Karpas-422 (cell line): Measurements from ENCODE around the gene GBP5. TPM values are rescaled to one million over a fixed set of nuclear protein-coding genes. Genes with fewer than 3 reads are reported as not detected.

ENCODE experiments used
- DNase-seq: peaks from one replicate; pipeline ENCODE4 v3.0.0-alpha.2; 2015
- H2AFZ ChIP-seq: fragments of 200-600 bp; sonication (generic); 2 replicates; pipeline ENCODE4 v1.6.1; 2014; ENCODE audit warnings: antibody characterized with exemption, low read length, mixed read lengths
- H3K27ac ChIP-seq: fragments of 200-600 bp; sonication (generic); 2 replicates; pipeline ENCODE4 v1.5.1; 2014; ENCODE audit warnings: mild to moderate bottlenecking, low read length, moderate library complexity
- H3K27me3 ChIP-seq: fragments of 200-600 bp; sonication (generic); 2 replicates; pipeline ENCODE4 v1.6.1; 2014; ENCODE audit warnings: low read length, mixed read lengths
- H3K36me3 ChIP-seq: fragments of 200-600 bp; sonication (generic); 2 replicates; pipeline ENCODE4 v1.6.1; 2014; ENCODE audit warnings: low read length, mixed read lengths; ENCODE audit not compliant: insufficient read depth
- H3K4me1 ChIP-seq: fragments of 200-600 bp; sonication (generic); 2 replicates; pipeline ENCODE4 v1.6.1; 2014; ENCODE audit warnings: mild to moderate bottlenecking, low read length, mixed read lengths
- H3K4me2 ChIP-seq: fragments of 200-600 bp; sonication (generic); 2 replicates; pipeline ENCODE4 v1.6.1; 2014; ENCODE audit warnings: low read length, low read depth, mild to moderate bottlenecking; ENCODE audit not compliant: poor library complexity, severe bottlenecking
- H3K4me3 ChIP-seq: fragments of 200-600 bp; sonication (generic); 2 replicates; pipeline ENCODE4 v1.5.1; 2014; ENCODE audit warnings: mild to moderate bottlenecking, antibody characterized with exemption, low read length, mixed read lengths
- H3K79me2 ChIP-seq: fragments of 200-600 bp; sonication (generic); 2 replicates; pipeline ENCODE4 v1.6.1; 2014; ENCODE audit warnings: mild to moderate bottlenecking, low read length, mixed read lengths
- H3K9ac ChIP-seq: fragments of 200-600 bp; sonication (generic); 2 replicates; pipeline ENCODE4 v1.6.0; 2014; ENCODE audit warnings: low read length
- H3K9me2 ChIP-seq: fragments of 200-600 bp; sonication (generic), shearing (Covaris generic); replicated peaks from 2 replicates; pipeline ENCODE4 v1.6.0; 2014; ENCODE audit warnings: mild to moderate bottlenecking, low read length, moderate library complexity; ENCODE audit not compliant: insufficient read depth
- H3K9me3 ChIP-seq: fragments of 300-700, 200-600 bp; sonication (generic); 2 replicates; pipeline ENCODE4 v1.6.1; 2014; ENCODE audit warnings: low read length, mixed read lengths
- H4K20me1 ChIP-seq: fragments of 200-600 bp; sonication (generic); 2 replicates; pipeline ENCODE4 v1.6.1; 2014; ENCODE audit warnings: mild to moderate bottlenecking, antibody characterized with exemption, low read length, low read depth; ENCODE audit not compliant: insufficient read depth
- total RNA-seq: library from RNA; depleted of rRNA; stranded (reverse); fragments of >200 nt; shearing (Covaris generic); gene quantifications from 2 replicates; pipeline ENCODE4 v1.2.3, GENCODE V29; 2014; ENCODE audit warnings: low replicate concordance

GBP5 gene
- total RNA-seq, 1 experiment from 2014 or later = not detected

DNA sequence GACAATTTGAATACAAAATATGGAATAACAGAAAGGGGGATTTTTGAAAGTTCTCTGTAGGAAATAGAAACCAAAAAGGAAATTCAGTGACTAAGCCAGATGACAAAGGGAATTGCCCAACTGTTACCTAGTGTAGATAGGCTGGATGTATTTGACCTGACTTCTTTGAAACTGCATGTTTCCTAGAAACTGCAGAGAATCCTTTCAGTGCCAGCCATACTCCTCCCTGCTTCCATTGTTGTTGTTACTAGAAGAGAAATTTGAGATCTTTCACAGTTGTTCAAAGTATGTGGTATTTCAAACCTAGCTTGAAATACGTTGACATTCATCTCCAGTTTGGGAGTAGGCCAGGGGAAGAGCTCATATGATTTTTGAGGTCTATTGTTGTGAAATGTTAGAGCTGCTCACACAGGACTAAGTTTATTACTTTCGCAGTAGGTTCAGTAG is 1.8 kb upstream of the GBP5 start:
- H3K27ac ChIP-seq = no peak overlapping the region
- H3K9ac ChIP-seq = no peak overlapping the region
- H3K4me3 ChIP-seq = no peak overlapping the region
- H3K4me1 ChIP-seq = no peaks in the 10 kb centered on the region
- no peaks in the 10 kb centered on the region for H3K79me2 ChIP-seq
- no peak for DNase-seq
- no peaks in the 10 kb centered on the region for H3K9me2 ChIP-seq
- H4K20me1 ChIP-seq = no peaks in the 10 kb centered on the region
- H3K9me3 ChIP-seq = no peaks in the 10 kb centered on the region
- no peaks in the 10 kb centered on the region for H3K27me3 ChIP-seq
- no peak overlapping the region for H2AFZ ChIP-seq
- no peak overlapping the region for H3K4me2 ChIP-seq
- H3K36me3 ChIP-seq = no peaks in the 10 kb centered on the region

DNA sequence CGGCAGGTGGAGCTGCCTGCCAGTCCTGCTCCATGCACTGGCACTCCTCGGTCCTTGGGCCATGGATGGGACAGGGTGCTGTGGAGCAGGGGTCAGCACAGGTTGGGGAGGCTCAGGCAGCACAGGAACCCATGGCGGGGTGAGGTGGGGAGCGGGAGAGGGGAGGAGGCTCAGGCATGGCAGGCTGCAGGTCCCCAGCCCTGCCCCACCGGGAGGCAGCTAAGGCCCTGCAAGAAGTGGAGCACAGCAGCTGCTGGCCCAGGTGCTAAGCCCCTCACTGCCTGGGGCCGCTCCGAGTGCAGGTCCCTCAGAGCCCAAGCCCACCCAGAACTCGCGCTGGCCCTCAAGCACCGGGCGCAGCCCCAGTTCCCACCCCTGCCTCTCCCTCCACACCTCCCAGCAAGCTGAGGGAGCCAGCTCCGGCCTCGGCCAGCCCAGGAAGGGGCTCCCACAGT is 691 bp upstream of the GBP5 start:
- Histone ChIP-seq H3K4me1 (no peaks in the 10 kb centered on the region), H3K9ac (no peak overlapping the region), H3K36me3 (no peaks in the 10 kb centered on the region), H2AFZ (no peak overlapping the region), H3K4me3 (no peak overlapping the region), H4K20me1 (no peaks in the 10 kb centered on the region), H3K79me2 (no peaks in the 10 kb centered on the region), H3K4me2 (no peak overlapping the region), H3K9me3 (no peaks in the 10 kb centered on the region), H3K27me3 (no peaks in the 10 kb centered on the region), H3K27ac (no peak overlapping the region), H3K9me2 (no peaks in the 10 kb centered on the region)
- no peak for DNase-seq

DNA sequence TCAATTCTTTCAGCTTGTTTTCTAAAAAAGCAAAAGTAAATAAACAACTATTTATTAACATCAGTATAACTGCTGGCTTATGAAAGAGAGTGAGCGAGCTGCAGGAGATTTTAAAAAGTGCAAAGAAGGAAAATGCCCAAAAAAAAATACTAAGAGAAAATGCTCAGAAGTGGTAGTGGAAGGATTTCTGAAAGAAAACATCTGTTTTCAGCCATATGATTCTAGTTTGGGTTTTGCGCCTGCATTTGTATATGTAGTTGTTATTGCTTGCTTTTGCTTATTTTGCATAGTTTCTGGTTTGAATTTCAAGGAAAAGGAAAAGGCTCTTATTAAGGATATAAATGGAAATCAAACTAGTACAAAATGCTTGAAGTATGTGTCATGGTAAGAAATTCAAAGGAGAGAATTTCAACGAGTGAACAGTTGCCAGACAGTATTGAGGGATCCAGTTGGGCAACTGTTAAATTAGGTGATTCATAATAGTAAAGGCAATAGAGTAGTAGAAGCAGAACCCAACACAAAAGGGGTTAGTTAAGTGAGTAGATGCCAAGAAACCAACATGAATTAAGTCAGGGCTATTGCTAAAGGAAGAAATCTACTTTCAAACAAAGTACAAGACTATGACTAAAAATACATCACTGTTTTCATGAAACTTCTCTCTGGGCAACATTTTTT is 1.2 kb downstream of the GBP5 start:
- no peak overlapping the region for H3K9ac ChIP-seq
- no peaks in the 10 kb centered on the region for H3K9me3 ChIP-seq
- H3K27ac ChIP-seq = no peak overlapping the region
- H3K79me2 ChIP-seq = no peaks in the 10 kb centered on the region
- no peaks in the 10 kb centered on the region for H3K4me1 ChIP-seq
- H3K9me2 ChIP-seq = no peaks in the 10 kb centered on the region
- H3K27me3 ChIP-seq = no peaks in the 10 kb centered on the region
- H4K20me1 ChIP-seq = no peaks in the 10 kb centered on the region
- H3K4me3 ChIP-seq = no peak overlapping the region
- no peak for DNase-seq
- no peak overlapping the region for H3K4me2 ChIP-seq
- H2AFZ ChIP-seq = no peak overlapping the region
- H3K36me3 ChIP-seq = no peaks in the 10 kb centered on the region

DNA sequence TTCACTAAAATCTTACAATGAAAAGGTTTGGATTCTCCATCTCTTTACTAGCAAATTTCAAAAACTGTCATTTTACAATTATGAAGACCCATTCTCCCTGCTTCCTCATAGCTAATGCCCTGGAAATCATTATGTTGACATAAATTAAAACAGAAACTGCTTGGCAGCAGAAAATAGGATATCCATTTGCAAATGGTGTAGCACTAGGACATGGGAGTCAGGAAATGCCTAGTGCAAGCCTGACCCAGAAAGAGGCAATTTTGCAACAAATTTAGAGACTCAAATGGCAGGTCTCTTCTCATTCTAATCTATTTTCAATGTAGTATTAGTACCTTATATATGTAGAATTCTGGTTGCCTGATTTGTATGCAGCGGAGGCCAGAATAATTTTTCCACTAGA is 2.2 kb downstream of the GBP5 start:
- Histone ChIP-seq H3K4me3 (no peak overlapping the region), H2AFZ (no peak overlapping the region), H3K4me1 (no peaks in the 10 kb centered on the region), H3K9me2 (no peaks in the 10 kb centered on the region), H3K79me2 (no peaks in the 10 kb centered on the region), H3K4me2 (no peak overlapping the region), H3K9ac (no peak overlapping the region), H4K20me1 (no peaks in the 10 kb centered on the region), H3K27me3 (no peaks in the 10 kb centered on the region), H3K9me3 (no peaks in the 10 kb centered on the region), H3K36me3 (no peaks in the 10 kb centered on the region), H3K27ac (no peak overlapping the region)
- DNase-seq = no peak

DNA sequence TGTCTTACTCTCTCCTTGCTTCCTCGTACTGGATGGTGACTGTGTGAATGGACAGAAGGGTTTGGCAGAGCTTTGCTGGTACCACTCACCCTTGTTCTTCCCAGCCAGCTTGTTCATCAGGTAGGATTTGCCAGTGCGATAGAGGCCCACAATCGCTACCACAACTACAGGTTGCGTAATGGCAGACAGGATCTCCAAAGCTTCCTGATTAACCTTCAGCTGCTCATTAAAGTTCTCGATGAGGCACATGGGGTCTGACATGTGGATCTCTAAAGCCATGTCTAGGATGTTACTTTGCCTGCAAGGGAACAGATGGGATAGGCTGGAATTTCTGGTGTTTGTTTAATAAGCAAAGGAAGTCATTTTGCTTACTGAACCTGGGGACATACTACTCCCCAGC is 3.4 kb downstream of the GBP5 start:
- H3K9me2 ChIP-seq = no peaks in the 10 kb centered on the region
- H3K79me2 ChIP-seq = no peaks in the 10 kb centered on the region
- no peaks in the 10 kb centered on the region for H3K4me1 ChIP-seq
- no peak overlapping the region for H2AFZ ChIP-seq
- H3K27me3 ChIP-seq = no peaks in the 10 kb centered on the region
- H4K20me1 ChIP-seq = no peaks in the 10 kb centered on the region
- no peak overlapping the region for H3K9ac ChIP-seq
- H3K4me2 ChIP-seq = no peak overlapping the region
- no peaks in the 10 kb centered on the region for H3K9me3 ChIP-seq
- H3K36me3 ChIP-seq = no peaks in the 10 kb centered on the region
- no peak for DNase-seq
- H3K27ac ChIP-seq = no peak overlapping the region
- no peak overlapping the region for H3K4me3 ChIP-seq

DNA sequence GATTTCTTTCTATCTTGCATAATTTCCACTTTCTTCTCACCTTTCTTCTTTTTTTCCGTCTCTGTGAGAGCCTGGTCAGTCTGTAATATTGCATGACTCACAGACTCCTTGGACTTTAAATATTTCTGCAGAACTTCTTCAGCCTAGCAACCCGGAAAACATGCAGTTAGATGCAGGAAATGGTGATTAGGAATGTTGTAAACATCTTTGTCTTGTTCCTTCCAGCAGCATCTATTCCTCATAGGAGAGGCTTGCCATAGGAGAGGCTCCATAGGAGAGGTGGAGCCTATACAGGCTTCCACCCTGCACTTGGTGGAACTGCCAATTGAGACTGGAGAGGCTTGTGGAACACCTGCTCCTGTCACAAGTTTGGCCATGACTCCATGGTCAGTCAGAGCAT is 10.0 kb downstream of the GBP5 start:
- no peak overlapping the region for H3K27ac ChIP-seq
- no peaks in the 10 kb centered on the region for H3K36me3 ChIP-seq
- no peaks in the 10 kb centered on the region for H3K4me1 ChIP-seq

DNA sequence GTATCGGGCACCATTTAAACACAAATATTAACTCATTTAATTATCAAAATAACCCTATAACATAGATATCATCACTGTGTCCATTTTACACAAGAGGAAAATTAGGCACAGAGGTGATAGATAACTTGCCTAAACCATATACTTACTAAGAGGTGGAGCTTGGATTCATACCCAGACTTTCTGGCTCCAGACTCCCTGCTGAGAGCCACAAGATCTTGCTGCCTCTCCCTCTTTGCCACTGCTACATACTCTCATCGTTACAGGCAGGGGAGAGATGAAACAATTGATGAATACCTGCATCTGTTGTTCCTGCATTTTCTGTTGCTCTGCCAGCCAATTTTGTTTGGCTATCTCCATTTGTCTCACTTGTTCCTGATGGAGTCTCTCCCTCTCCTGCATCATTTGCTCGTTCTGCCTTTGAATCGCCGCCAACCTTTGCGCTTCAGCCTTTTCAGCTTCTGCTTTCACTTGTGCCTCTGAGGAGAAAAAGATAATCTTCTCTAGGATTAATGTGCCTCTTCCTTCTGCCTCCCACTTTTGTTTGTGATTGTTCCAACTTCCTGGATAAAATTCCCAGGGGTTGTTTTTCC is 10.6 kb downstream of the GBP5 start:
- H3K9me2 ChIP-seq = no peaks in the 10 kb centered on the region
- H4K20me1 ChIP-seq = no peaks in the 10 kb centered on the region
- H3K27me3 ChIP-seq = no peaks in the 10 kb centered on the region
- H3K4me2 ChIP-seq = no peak overlapping the region
- DNase-seq = no peak
- no peak overlapping the region for H3K9ac ChIP-seq
- H3K4me3 ChIP-seq = no peak overlapping the region
- no peak overlapping the region for H2AFZ ChIP-seq
- no peak overlapping the region for H3K27ac ChIP-seq
- H3K9me3 ChIP-seq = no peaks in the 10 kb centered on the region
- H3K36me3 ChIP-seq = no peaks in the 10 kb centered on the region
- no peaks in the 10 kb centered on the region for H3K79me2 ChIP-seq
- no peaks in the 10 kb centered on the region for H3K4me1 ChIP-seq

More for the DNA sequence above, 10.0 kb downstream of the GBP5 start:
- H3K9ac ChIP-seq = no peak overlapping the region
- no peak overlapping the region for H3K4me3 ChIP-seq
- no peaks in the 10 kb centered on the region for H3K79me2 ChIP-seq
- no peak overlapping the region for H3K4me2 ChIP-seq
- no peak for DNase-seq
- H2AFZ ChIP-seq = no peak overlapping the region
- H3K9me3 ChIP-seq = no peaks in the 10 kb centered on the region
- no peaks in the 10 kb centered on the region for H3K9me2 ChIP-seq
- H3K27me3 ChIP-seq = no peaks in the 10 kb centered on the region
- H4K20me1 ChIP-seq = no peaks in the 10 kb centered on the region

DNA sequence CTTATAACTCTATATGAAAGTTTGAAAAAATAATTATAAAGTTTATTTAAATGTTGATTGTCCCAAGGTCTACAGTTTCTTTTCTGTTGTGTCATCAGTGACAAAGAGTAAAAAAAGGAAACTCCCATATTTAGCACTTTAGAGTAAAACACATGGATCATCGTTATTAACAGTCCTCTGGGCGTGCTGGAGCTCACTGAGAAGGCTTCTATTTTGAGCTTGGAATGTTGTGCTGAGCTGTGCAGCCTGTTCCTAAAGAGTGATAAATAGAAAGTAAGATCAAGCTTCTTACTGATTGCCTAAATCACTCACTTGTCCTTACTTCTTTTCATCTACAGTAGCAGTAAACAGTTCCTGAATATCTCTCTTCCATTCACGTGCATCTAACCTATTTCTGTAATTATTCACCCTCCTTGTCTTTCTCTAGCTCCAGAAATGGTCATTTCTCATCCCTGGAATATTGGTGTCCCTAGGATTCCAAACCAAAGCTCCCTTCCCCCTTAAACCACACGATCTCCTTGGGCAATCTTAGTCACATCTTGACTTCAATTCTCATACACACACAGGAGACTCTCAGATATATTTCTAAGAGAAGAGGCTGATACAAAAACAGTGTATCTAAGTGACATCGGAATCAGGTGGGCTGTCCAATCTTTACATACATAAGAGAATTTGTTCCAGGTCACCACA is 11.9 kb downstream of the GBP5 start:
- Histone ChIP-seq H3K4me1 (no peaks in the 10 kb centered on the region), H3K36me3 (no peaks in the 10 kb centered on the region)

More for the DNA sequence above, 11.9 kb downstream of the GBP5 start:
- H3K9me3 ChIP-seq = no peaks in the 10 kb centered on the region
- no peaks in the 10 kb centered on the region for H3K79me2 ChIP-seq
- no peak overlapping the region for H3K27ac ChIP-seq
- no peak overlapping the region for H3K4me3 ChIP-seq
- H3K4me2 ChIP-seq = no peak overlapping the region
- no peaks in the 10 kb centered on the region for H3K9me2 ChIP-seq
- no peak overlapping the region for H2AFZ ChIP-seq
- no peaks in the 10 kb centered on the region for H4K20me1 ChIP-seq
- DNase-seq = no peak
- no peaks in the 10 kb centered on the region for H3K27me3 ChIP-seq
- H3K9ac ChIP-seq = no peak overlapping the region
